Measurements from ENCODE around the gene MNX1.

Gene MNX1

DNA sequence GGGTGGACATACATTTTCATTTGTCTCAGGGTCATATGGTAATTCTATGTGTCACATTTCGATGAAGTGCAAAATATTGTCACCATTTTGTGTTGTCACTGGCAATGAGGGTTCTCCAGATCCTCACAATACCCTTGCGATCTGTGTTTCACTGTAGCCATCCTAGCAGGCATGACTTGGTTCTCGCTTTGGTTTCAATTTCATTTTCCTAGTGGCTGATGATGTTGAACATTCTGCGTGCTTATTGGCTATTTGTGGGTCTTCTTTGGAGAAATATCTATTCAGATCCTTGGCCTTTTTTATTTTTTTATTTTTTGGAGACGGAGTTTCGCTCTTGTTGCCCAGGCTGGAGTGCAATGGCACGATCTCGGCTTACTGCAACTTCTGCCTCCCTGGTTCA lies 24.8 kb upstream of the MNX1 start:
- DNase-seq (ENCODE audit: low read depth) = no peak
- in situ Hi-C loops (cut with HindIII; ENCODE audit: low sequenced_read_pairs) = no loop called here
- H3K4me3 ChIP-seq (ENCODE audit: low read depth, low read length) = no peak overlapping the region
- TF ChIP-seq, protein P1, sequence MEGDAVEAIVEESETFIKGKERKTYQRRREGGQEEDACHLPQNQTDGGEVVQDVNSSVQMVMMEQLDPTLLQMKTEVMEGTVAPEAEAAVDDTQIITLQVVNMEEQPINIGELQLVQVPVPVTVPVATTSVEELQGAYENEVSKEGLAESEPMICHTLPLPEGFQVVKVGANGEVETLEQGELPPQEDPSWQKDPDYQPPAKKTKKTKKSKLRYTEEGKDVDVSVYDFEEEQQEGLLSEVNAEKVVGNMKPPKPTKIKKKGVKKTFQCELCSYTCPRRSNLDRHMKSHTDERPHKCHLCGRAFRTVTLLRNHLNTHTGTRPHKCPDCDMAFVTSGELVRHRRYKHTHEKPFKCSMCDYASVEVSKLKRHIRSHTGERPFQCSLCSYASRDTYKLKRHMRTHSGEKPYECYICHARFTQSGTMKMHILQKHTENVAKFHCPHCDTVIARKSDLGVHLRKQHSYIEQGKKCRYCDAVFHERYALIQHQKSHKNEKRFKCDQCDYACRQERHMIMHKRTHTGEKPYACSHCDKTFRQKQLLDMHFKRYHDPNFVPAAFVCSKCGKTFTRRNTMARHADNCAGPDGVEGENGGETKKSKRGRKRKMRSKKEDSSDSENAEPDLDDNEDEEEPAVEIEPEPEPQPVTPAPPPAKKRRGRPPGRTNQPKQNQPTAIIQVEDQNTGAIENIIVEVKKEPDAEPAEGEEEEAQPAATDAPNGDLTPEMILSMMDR (IDR thresholded peaks at IDR 0.05; ENCODE audit: low read depth, low read length, missing control alignments) = no peak

DNA sequence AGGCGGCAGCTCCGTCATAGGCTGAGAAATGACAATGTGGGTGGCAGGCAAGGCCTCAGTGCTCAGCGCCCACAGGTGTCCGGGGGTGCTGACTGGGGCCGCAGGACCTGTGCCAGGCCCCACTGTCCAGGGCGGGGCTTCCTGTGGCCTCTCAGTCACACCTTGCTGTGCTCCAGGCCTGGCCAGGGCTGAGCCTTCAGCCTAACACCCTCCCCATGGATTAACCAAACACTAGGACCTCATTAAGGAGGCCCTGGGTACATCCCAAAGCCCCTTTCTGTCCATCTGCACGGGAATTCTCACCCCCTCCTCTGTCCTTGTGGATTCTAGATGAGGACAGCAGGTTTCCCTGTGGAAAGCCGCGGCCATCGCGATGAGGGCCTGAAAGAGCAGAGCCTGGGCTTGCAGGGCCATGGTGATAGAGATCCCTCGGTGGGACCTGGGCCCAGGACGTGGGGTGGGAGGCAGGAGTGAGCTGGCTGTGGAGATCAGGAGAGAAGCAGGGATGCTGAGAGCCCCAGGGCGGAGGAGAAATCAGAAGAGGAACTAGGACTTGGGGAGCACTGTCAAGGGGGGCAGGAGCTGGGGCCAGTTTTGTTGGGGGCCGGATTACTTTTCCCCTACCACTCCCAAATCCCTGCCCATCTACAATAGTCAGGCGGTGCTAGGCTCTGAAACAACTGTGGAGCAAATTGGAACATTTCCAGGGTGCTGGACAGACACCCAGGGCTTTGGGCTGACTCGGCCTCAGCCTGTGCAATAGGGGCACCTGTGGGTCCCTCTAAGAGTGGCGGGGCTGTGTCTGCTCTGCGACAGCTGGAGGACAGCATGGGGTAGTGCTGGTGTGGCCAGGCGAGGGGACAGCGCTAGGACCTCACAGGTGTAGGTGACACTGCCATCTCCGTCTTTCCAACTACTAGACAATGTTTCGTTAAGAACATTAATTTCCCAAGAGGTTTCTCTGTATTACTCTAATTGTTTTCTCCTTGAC lies 23.3 kb upstream of the MNX1 start:
- TF ChIP-seq, protein P1 (IDR thresholded peaks at IDR 0.05; ENCODE audit: low read depth, low read length, missing control alignments) = no peak
- in situ Hi-C loops (cut with HindIII; ENCODE audit: low sequenced_read_pairs) = no loop called here
- no peak for DNase-seq (ENCODE audit: low read depth)
- H3K4me3 ChIP-seq (ENCODE audit: low read depth, low read length) = no peak overlapping the region

DNA sequence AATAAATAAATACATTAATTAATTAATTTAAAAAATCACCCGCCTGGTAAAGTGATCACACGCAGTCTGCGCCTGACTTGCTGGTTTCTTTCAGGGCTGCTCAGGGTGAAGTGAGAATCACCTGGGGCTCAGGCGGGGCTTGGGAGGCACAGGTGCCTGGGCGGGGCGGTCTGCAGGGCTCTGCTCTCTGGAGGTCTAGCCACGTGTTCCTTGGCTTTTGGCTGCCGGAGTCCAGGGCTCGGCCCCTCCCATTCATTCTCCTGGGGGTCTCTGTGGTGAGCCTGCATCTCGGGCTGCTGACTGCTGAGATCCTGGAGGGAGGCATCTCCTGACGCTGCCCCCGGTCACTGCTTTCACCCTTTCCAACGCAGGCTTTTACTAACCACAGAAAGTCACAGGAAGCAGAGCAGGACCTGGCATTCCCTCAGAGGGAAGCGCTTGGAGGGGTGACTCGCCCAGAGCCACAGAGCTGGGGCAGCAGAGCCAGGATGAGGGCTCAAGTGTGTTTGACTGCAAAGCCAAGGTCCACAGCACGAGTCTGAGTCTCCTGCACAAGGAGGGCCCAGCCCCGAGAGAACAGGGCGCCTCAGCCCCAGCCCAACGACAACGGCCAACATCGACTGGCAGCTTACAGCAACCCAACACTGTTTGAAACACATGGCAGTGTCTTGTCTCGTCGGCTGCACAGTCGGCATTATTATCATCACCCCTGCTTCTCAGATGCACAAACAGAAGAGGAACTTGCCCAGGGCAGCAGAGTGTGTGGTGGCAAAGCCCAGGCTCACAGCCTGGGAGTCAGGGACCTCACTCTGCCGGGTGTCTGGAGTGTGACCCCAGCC lies 22.4 kb upstream of the MNX1 start:
- in situ Hi-C loops (cut with HindIII; ENCODE audit: low sequenced_read_pairs) = no loop called here
- no peak overlapping the region for H3K4me3 ChIP-seq (ENCODE audit: low read depth, low read length)

DNA sequence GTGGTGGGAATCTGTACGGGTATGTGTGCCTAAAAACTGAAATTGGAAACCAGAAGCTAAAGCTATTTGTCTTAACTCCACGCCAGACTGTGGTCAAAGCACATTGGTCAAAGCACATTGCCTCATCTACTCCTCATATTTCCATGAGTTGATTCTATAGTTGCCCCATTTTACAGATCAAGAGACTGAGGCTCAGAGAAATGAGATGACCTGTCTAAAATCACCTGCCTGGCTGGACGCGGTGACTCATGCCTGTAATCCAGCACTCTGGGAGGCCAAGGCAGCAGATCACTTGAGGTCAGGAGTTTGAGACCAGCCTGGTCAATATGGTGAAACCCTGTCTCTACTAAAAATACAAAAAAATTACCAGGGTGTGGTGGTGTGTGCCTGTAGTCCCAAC lies 21.7 kb upstream of the MNX1 start:
- no peak for DNase-seq (ENCODE audit: low read depth)
- H3K4me3 ChIP-seq (ENCODE audit: low read depth, low read length) = no peak overlapping the region
- TF ChIP-seq, protein P1 (IDR thresholded peaks at IDR 0.05; ENCODE audit: low read depth, low read length, missing control alignments) = no peak
- in situ Hi-C loops (cut with HindIII; ENCODE audit: low sequenced_read_pairs) = no loop called here

More for the DNA sequence above, 22.4 kb upstream of the MNX1 start:
- DNase-seq (ENCODE audit: low read depth) = no peak
- TF ChIP-seq, protein P1 (IDR thresholded peaks at IDR 0.05; ENCODE audit: low read depth, low read length, missing control alignments) = no peak

DNA sequence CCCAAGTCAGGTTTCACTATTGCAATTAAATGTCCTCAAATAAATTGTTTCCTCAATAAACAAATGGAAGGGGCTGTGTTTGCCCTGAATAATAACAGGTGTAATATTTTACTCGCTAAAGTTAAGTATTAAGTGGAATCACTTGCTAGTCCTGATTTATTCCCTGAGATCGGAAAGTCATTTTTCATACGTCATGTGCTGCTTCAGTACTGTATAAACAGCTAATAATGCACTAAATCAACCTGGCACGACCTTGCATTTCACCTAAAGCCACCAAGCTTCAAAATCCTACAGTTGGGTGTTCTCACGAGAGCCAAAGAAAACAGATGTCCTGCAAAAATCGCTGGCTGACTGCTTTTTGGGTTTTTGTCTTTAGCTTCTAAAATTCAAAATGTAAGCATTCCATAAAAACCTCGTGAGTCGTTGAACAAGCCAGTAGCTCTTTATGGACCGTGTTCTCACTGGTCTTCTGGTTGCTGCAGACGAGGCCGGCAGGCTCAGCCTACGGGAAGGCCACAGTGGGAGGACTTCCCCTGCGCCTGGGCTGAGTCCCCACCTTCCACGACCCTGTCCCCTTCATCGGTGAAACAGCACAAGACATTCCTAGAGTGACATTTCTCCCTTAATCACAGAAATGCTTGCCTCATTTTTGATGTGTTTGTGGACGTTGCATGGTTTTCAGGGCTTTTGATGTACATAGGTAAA lies 17.9 kb upstream of the MNX1 start:
- H3K4me3 ChIP-seq (ENCODE audit: low read depth, low read length) = no peak overlapping the region
- TF ChIP-seq, protein P1 (IDR thresholded peaks at IDR 0.05; ENCODE audit: low read depth, low read length, missing control alignments) = no peak
- no peak for DNase-seq (ENCODE audit: low read depth)
- in situ Hi-C loops (cut with HindIII; ENCODE audit: low sequenced_read_pairs) = no loop called here
